GM19372 (cell line): ENCODE data around the gene IL27RA.
"Not testable (repeated sequence)": the region's sequence is repeated elsewhere in the genome, so short reads cannot be mapped to it uniquely, and the experiment has no call there.

Experiments
- ATAC-seq: cut with Tn5 transposase; IDR thresholded peaks from one replicate; pipeline ENCODE4 v1.9.1; 2021; ENCODE audit warnings: mild to moderate bottlenecking, low read depth, moderate library complexity; ENCODE audit not compliant: unreplicated experiment

Gene IL27RA

GRCh38 chr19:13998426-13998825 lies 33.1 kb upstream of the IL27RA start:
- no peak for ATAC-seq

- ATAC-seq = no peak
Observed at GRCh38 chr19:13999085-13999484, 32.5 kb upstream of the IL27RA start.

- no peak for ATAC-seq
Observed at GRCh38 chr19:14000691-14001375, 30.7 kb upstream of the IL27RA start.

- ATAC-seq = no peak
Observed at GRCh38 chr19:14002571-14003250, 28.9 kb upstream of the IL27RA start.

- no peak for ATAC-seq
Observed at GRCh38 chr19:14003251-14004055, 28.1 kb upstream of the IL27RA start.

- ATAC-seq = no peak
Observed at GRCh38 chr19:14004619-14005348, 26.8 kb upstream of the IL27RA start.

- peak; percentile 36 for ATAC-seq
Observed at GRCh38 chr19:14005349-14006084, 26.0 kb upstream of the IL27RA start.

- peak; percentile 71 for ATAC-seq
Observed at GRCh38 chr19:14006085-14006765, 25.3 kb upstream of the IL27RA start, which contains the start of gene RFX1. RFX1 (minus strand) TSS chr19:14006320; CDS start chr19:13993843, 12,477 bp downstream.

- ATAC-seq = peak; percentile 47
Observed at GRCh38 chr19:14006766-14007562, 24.6 kb upstream of the IL27RA start.

- ATAC-seq = no peak
Observed at GRCh38 chr19:14012378-14012915, 19.1 kb upstream of the IL27RA start.

- ATAC-seq = peak; percentile 81
Observed at GRCh38 chr19:14015524-14016035, 16.0 kb upstream of the IL27RA start.

- no peak for ATAC-seq
Observed at GRCh38 chr19:14019100-14019499, 12.5 kb upstream of the IL27RA start.

GRCh38 chr19:14019739-14020138 lies 11.8 kb upstream of the IL27RA start:
- not testable (repeated sequence) for ATAC-seq

- ATAC-seq = no peak
Observed at GRCh38 chr19:14021474-14021873, 10.1 kb upstream of the IL27RA start.

GRCh38 chr19:14022469-14022868 lies 9.1 kb upstream of the IL27RA start:
- no peak for ATAC-seq

- ATAC-seq = no peak
Observed at GRCh38 chr19:14023404-14024235, 7.9 kb upstream of the IL27RA start.

- ATAC-seq = not testable (repeated sequence)
Observed at GRCh38 chr19:14026652-14027192, 4.8 kb upstream of the IL27RA start.
